ENCODE measurements around the gene TRMT112.
A peak's percentile ranks its signal among the peaks of the same experiment; 100 is the strongest.

The TRMT112 gene

GRCh38 chr11:64288353-64288750 is 29.0 kb downstream of the TRMT112 start:
- H3K4me3 ChIP-seq (ENCODE audit: low read depth, low read length) = no peak overlapping the region
- DNase-seq (ENCODE audit: low read depth) = no peak
- no peak for TF ChIP-seq CTCF (IDR thresholded peaks at IDR 0.05; ENCODE audit: insufficient read depth, low read depth, low read length, missing control alignments)

- TF ChIP-seq CTCF (IDR thresholded peaks at IDR 0.05; ENCODE audit: insufficient read depth, low read depth, low read length, missing control alignments) = no peak
- no peak for DNase-seq (ENCODE audit: low read depth)
- H3K4me3 ChIP-seq (ENCODE audit: low read depth, low read length) = no peak overlapping the region
Observed at GRCh38 chr11:64287676-64288352, 29.5 kb downstream of the TRMT112 start.

GRCh38 chr11:64286801-64287159 is 30.6 kb downstream of the TRMT112 start:
- no peak overlapping the region for H3K4me3 ChIP-seq (ENCODE audit: low read depth, low read length)
- no peak for DNase-seq (ENCODE audit: low read depth)
- no peak for TF ChIP-seq CTCF (IDR thresholded peaks at IDR 0.05; ENCODE audit: insufficient read depth, low read depth, low read length, missing control alignments)

- DNase-seq (ENCODE audit: low read depth) = peak; percentile 53
- H3K4me3 ChIP-seq (ENCODE audit: low read depth, low read length) = peak overlapping the region; percentile 93
- peak; percentile 32 for TF ChIP-seq CTCF (IDR thresholded peaks at IDR 0.05; ENCODE audit: insufficient read depth, low read depth, low read length, missing control alignments)
Observed at GRCh38 chr11:64285885-64286800, 31.2 kb downstream of the TRMT112 start.

GRCh38 chr11:64284962-64285884 is 32.1 kb downstream of the TRMT112 start, which contains the start of gene GPR137:
Gene GPR137, plus strand, starts transcription at chr11:64285848. Its CDS starts 677 bp downstream, at chr11:64286525.
- DNase-seq (ENCODE audit: low read depth) = peak; percentile 87
- H3K4me3 ChIP-seq (ENCODE audit: low read depth, low read length) = peak within 1 kb of the TSS; percentile 93
- no peak for TF ChIP-seq CTCF (IDR thresholded peaks at IDR 0.05; ENCODE audit: insufficient read depth, low read depth, low read length, missing control alignments)
